B cell (primary cell): Measurements from ENCODE around the gene FAM227B.

Experiments used
- CTCF ChIP-seq: fragments of 200-600 bp; IDR thresholded peaks from one replicate; pipeline ENCODE4 v1.8.0; 2022; ENCODE audit warnings: antibody characterized with exemption, mild to moderate bottlenecking
- EZH2 ChIP-seq: IDR thresholded peaks from 2 replicates; pipeline ENCODE4 v1.6.1; 2012; ENCODE audit warnings: borderline replicate concordance, low read depth, mild to moderate bottlenecking, moderate library complexity, low read length; ENCODE audit not compliant: insufficient read depth, poor library complexity, severe bottlenecking

DNA sequence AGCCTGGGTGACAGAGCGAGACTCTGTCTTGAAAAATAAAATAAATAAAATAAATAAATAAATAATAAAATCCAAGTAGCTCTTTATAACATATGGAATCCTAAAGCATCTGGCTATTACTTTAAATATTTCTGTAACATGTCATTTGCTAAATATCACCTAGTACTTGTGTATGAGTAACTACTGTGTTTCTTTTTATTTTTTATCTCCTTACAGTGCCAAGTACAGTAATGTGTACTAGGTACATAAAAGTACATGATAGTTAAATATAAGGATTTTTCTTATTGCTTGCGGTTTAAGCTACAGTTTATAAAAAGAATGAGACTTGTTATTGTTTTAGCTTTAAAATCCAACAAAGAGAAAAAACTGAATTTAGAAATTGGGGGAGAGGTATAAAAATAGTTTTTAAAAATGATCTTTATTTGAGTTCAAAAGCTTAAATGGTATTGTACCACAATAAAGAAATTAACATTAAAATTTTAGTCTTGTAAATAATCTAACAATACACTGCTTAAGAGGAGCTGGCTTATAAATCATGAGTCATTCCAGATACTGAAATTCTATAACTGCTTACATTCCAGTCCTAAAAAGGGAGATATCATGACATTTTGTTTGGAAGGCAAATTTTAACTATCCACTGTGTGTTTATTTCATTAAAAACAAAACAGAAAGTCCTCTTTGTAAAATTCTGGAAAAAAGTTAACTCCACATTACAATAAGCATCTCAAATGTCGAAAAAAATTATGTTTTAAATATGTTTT, 124.4 kb downstream of the FAM227B start:
- TF ChIP-seq CTCF (no peak), EZH2 (no peak)
